Aorta (tissue), 5 donors: Measurements from ENCODE around the gene FAM222A. TPM values are rescaled to one million over a fixed set of nuclear protein-coding genes. Genes with fewer than 3 reads are reported as not detected.

Source experiments
- ATAC-seq: fragments of 200-7000 bp; cut with Tn5 transposase; one replicate; pipeline ENCODE4 v1.9.1; 2022; ENCODE audit warnings: moderate library complexity; ENCODE audit not compliant: low FRiP score
- DNase-seq, 2 donors: peaks; one replicate each; pipeline ENCODE4 v3.0.0-alpha.2; 2020
- H3K27ac ChIP-seq, 2 donors: one replicate each; pipeline ENCODE4 v1.5.1; 2013; ENCODE audit warnings: low read length in 2 of 2, mild to moderate bottlenecking in 2 of 2, moderate library complexity in 2 of 2, control low read depth in 1 of 2, inconsistent platforms in 1 of 2, low read depth in 1 of 2
- H3K27me3 ChIP-seq, 2 donors: one replicate each; pipeline ENCODE4 v1.6.1; 2013; ENCODE audit warnings: control low read depth in 1 of 2, low read length in 1 of 2, mild to moderate bottlenecking in 1 of 2, moderate library complexity in 1 of 2; ENCODE audit not compliant: insufficient read depth in 2 of 2, control insufficient read depth in 1 of 2
- H3K36me3 ChIP-seq, 2 donors: one replicate each; pipeline ENCODE4 v1.6.1; 2013; ENCODE audit warnings: control low read depth in 1 of 2, low read length in 1 of 2, mild to moderate bottlenecking in 1 of 2; ENCODE audit not compliant: insufficient read depth in 2 of 2, control insufficient read depth in 1 of 2
- H3K4me1 ChIP-seq, 2 donors: one replicate each; pipeline ENCODE4 v1.6.1; 2013; ENCODE audit warnings: low read length in 2 of 2, control low read depth in 1 of 2, mild to moderate bottlenecking in 1 of 2, moderate library complexity in 1 of 2; ENCODE audit not compliant: insufficient read depth in 2 of 2, control insufficient read depth in 1 of 2
- H3K4me3 ChIP-seq, 2 donors: one replicate each; pipeline ENCODE4 v1.5.1; 2013; ENCODE audit warnings: low read length in 2 of 2, control low read depth in 1 of 2, mild to moderate bottlenecking in 1 of 2
- H3K9me3 ChIP-seq: one replicate; pipeline ENCODE4 v1.6.1; 2013; ENCODE audit warnings: mild to moderate bottlenecking, low read length; ENCODE audit not compliant: control insufficient read depth
- WGBS, 2 donors: extraction: QIAGEN DNeasy Blood & Tissue Kit; methylation state at CpG; one replicate each; pipeline ENCODE4 v1.1.7; 2013; 5-methylcytosine and 5-hydroxymethylcytosine counted together
- intact Hi-C, 2 donors: fragments of 100-400 bp; cut with DNase I; formaldehyde crosslinking; loops; one replicate each; pipeline versions ENCODE4 v1.14.2 to v1.15.0; 2022
- polyA plus RNA-seq, 2 donors: library from polyadenylated mRNA; stranded (reverse); fragments of 200-250 nt; gene quantifications; one replicate each; pipeline ENCODE4 v1.2.3, GENCODE V29; 2013
- total RNA-seq, 2 donors: library from RNA; stranded (reverse); fragmentation: NEBNext Ultra II Directional; extraction: Animal tissue kit (Norgen Biotek cat#: 25700); gene quantifications; one replicate each; pipeline ENCODE4 v1.2.1, GENCODE V29; 2021
- donor health status: healthy with polysubstance abuse.
- donor health status: Bipolar disorder and iron deficiency.
- donor health status: DM: no; HTN: no; CAD: no.
- donor health status: DM: no; HTN: no; CAD: no.
- donor health status: DM: yes; HTN: yes; CAD: no.

The FAM222A gene
- total and polyA plus RNA-seq, 4 donors = 0.25 to 0.52 (median 0.38) TPM

DNA sequence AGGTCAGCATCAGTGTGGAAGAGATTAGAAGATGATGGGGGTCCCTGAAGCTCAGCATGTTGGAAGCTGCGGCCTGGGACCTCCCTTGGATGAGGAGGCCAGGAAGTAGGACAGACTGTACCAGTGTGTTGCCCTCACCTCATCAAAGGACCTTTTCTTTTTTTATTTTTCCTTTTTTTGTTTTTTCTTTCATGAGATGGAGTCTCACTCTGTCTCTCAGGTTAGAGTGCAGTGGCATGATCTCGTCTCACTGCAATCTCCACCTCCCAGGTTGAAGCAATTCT, 16.4 kb upstream of the FAM222A start:
- H3K9me3 ChIP-seq = no peaks in the 10 kb centered on the region
- no peak for ATAC-seq
- no peak overlapping the region for H3K4me3 ChIP-seq
- H3K27ac ChIP-seq = no peak overlapping the region
- intact Hi-C loops = no loop called here
- H3K27me3 ChIP-seq = no peaks in the 10 kb centered on the region
- no peak for DNase-seq
- no peaks in the 10 kb centered on the region for H3K36me3 ChIP-seq
- no peaks in the 10 kb centered on the region for H3K4me1 ChIP-seq
- WGBS, 2 donors = 94 to 96% methylated on average over 2 of the region's 2 CpGs

- Histone ChIP-seq H3K4me1 (no peaks in the 10 kb centered on the region), H3K4me3 (no peak overlapping the region), H3K27me3 (no peaks in the 10 kb centered on the region), H3K9me3 (peaks cover 3% of the 10 kb centered on the region), H3K27ac (no peak overlapping the region), H3K36me3 (no peaks in the 10 kb centered on the region)
- WGBS, 2 donors = 73 to 77% methylated on average over 11 of the region's 11 CpGs
- intact Hi-C loops = no loop called here
- ATAC-seq (no peak), DNase-seq (no peak)
Observed at GRCh38 chr12:109697877-109698468, 15.7 kb upstream of the FAM222A start.

GRCh38 chr12:109698820-109699219, 14.8 kb upstream of the FAM222A start:
- Histone ChIP-seq H3K4me1 (no peaks in the 10 kb centered on the region), H3K36me3 (no peaks in the 10 kb centered on the region), H3K27me3 (no peaks in the 10 kb centered on the region), H3K27ac (no peak overlapping the region), H3K9me3 (peaks cover 3% of the 10 kb centered on the region), H3K4me3 (no peak overlapping the region)
- ATAC-seq (no peak), DNase-seq (no peak)
- intact Hi-C loops = no loop called here
- WGBS, 2 donors = 87% methylated on average over 7 of the region's 7 CpGs

DNA sequence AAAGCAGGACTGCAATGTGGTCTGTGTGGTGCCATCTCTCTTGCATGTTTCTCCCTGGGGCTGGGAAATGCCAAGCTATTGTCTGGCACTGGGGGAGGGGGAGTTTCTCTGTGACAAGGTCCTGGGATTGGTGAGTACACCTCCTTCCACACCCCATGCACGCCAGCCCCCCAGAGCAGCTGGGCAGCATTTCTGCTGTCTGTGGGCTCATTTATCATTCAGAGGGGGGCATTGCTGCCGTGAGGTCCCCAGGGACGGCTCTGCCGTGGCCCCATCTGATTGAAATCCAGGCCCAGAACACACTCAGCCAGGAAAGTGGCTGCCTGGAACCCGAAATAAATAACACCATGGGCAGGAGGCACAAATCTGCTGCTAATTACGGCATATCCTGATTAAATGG, 12.6 kb upstream of the FAM222A start:
- Histone ChIP-seq H3K27me3 (no peaks in the 10 kb centered on the region), H3K27ac (no peak overlapping the region), H3K4me1 (no peaks in the 10 kb centered on the region), H3K36me3 (no peaks in the 10 kb centered on the region), H3K9me3 (peaks cover 3% of the 10 kb centered on the region), H3K4me3 (no peak overlapping the region)
- DNase-seq (no peak), ATAC-seq (no peak)
- intact Hi-C loops = no loop called here
- WGBS, 2 donors = 28 to 30% methylated on average over 6 of the region's 6 CpGs

DNA sequence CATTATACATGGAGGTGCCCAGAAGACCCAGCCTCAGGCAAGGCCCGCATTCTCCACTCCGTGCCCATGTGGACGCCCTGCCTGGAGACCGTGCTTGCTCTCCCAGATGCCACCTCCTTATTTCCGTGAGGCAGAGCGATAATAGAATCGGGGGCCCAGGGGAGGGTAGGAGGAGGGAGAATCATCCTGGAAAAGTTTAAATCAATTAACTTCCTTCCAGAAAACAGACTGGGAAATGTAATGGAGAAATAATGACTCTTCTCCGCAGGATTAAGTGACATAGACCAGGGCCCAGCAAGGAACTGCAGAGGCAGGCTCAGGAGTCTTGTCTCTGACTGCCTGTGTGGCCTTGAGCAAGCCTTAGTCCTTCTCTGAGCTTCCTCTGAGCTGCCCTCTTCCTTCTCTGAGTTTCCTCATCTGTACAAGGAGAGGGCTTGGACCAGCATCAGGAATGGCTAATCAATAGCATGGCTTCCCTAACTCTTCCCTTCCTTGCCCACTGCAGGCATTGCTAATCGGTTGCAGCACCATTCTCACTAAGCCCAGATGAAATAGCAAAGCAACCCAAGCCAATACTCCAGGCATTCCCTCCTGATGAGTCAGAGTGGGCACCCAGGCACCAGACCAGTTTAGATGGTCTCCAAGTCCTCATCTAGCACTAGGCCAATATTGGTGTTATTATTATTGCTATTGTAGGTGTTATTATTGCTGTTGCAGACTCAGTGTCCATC, 11.3 kb upstream of the FAM222A start:
- intact Hi-C loops = no loop called here
- Histone ChIP-seq H3K27ac (no peak overlapping the region), H3K4me3 (no peak overlapping the region), H3K27me3 (no peaks in the 10 kb centered on the region), H3K9me3 (peaks cover 3% of the 10 kb centered on the region), H3K36me3 (no peaks in the 10 kb centered on the region), H3K4me1 (no peaks in the 10 kb centered on the region)
- ATAC-seq (no peak), DNase-seq (no peak)
- WGBS, 2 donors = 93 to 94% methylated on average over 9 of the region's 9 CpGs

- H3K4me1 ChIP-seq = no peaks in the 10 kb centered on the region
- WGBS, 2 donors = 57 to 64% methylated on average over 7 of the region's 7 CpGs
- no peaks in the 10 kb centered on the region for H3K27me3 ChIP-seq
- intact Hi-C loops = no loop called here
- H3K4me3 ChIP-seq = no peak overlapping the region
- no peak for DNase-seq
- no peak for ATAC-seq
- H3K9me3 ChIP-seq = peaks cover 3% of the 10 kb centered on the region
- H3K27ac ChIP-seq = no peak overlapping the region
- no peaks in the 10 kb centered on the region for H3K36me3 ChIP-seq
Observed at GRCh38 chr12:109703684-109704083, 9.9 kb upstream of the FAM222A start.

DNA sequence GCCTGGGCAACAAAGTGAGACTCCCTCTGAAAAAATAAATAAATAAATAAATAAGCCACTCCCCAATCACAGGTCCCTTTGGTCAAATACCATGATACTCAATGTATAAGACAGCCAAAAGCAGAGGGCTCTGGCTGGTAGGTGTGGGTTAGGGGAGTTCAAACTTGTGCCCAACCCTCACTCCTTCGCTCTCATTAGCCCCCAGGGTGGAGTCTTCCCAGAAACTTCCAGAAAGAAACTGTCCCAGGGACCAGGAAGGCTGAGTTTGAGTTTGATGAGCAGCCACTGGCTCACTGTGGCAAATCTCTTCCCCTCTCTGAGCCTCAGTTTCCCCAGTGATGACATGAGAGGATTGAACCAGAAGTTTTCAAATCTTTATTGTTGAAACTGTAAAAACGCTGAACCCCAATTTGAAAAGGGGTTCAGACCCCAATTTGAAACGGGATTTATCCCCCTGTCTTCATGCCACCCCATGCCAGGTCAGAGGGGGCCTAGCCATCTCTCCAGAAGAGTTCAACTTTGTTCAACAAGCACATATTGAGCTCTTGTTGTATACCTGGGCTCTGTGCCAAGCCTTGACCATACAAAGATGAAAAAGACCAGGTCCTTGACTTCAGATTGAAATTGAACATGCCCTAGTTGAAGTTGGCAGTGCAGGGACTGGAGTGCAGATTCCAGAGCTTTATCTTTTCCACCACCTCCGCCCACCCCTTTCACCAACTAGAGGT, 9.1 kb upstream of the FAM222A start:
- no peaks in the 10 kb centered on the region for H3K4me1 ChIP-seq
- 81 to 82% methylated on average over 4 of the region's 4 CpGs for WGBS, 2 donors
- no peak overlapping the region for H3K27ac ChIP-seq
- H3K27me3 ChIP-seq = no peaks in the 10 kb centered on the region
- no peaks in the 10 kb centered on the region for H3K36me3 ChIP-seq
- DNase-seq (no peak), ATAC-seq (no peak)
- intact Hi-C loops = no loop called here
- H3K4me3 ChIP-seq = no peak overlapping the region
- H3K9me3 ChIP-seq = peaks cover 3% of the 10 kb centered on the region

DNA sequence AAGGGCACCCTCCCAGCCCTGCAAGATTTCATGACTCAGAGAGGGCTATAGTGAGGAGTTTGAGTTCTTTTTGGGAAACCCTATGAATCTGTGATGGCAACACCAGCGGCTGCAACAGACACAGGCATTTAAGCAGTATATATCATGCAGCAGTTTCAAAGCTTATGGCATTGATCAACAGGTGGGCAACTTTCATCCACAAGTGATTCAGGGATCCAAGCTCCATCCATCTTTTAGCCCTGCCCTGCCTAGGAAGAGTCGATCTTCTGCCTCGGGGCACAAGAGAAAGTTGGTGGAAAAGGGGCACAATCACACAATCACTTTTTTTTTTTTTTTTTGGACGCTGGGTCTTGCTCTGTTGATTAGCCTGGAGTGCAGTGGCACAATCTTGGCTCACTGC, 8.3 kb upstream of the FAM222A start:
- 75 to 81% methylated on average over 4 of the region's 4 CpGs for WGBS, 2 donors
- H3K9me3 ChIP-seq = peaks cover 3% of the 10 kb centered on the region
- intact Hi-C loops = no loop called here
- H3K4me3 ChIP-seq = no peak overlapping the region
- no peak for ATAC-seq
- H3K27ac ChIP-seq = no peak overlapping the region
- H3K4me1 ChIP-seq = no peaks in the 10 kb centered on the region
- H3K27me3 ChIP-seq = no peaks in the 10 kb centered on the region
- H3K36me3 ChIP-seq = no peaks in the 10 kb centered on the region
- no peak for DNase-seq

GRCh38 chr12:109706398-109706746, 7.3 kb upstream of the FAM222A start:
- ATAC-seq (no peak), DNase-seq (no peak)
- Histone ChIP-seq H3K4me1 (no peaks in the 10 kb centered on the region), H3K36me3 (no peaks in the 10 kb centered on the region), H3K27me3 (no peaks in the 10 kb centered on the region), H3K9me3 (peaks cover 3% of the 10 kb centered on the region), H3K4me3 (no peak overlapping the region), H3K27ac (no peak overlapping the region)
- intact Hi-C loops = no loop called here
- WGBS, 2 donors = 79 to 82% methylated on average over 2 of the region's 2 CpGs
